WERI-Rb-1 (cell line): ENCODE data around the gene SSBP3.

Experiments
- DNase-seq: peaks from one replicate; pipeline ENCODE4 v3.0.0-alpha.2; 2020
- H3K27ac ChIP-seq: fragments of 250-450 bp; sonication (Bioruptor Pico); 2 replicates; pipeline ENCODE4 v1.5.1; 2020; ENCODE audit warnings: mild to moderate bottlenecking, moderate library complexity
- H3K27me3 ChIP-seq: fragments of 250-450 bp; sonication (Bioruptor Pico); 2 replicates; pipeline ENCODE4 v1.5.1; 2021; ENCODE audit warnings: mild to moderate bottlenecking, low read depth, moderate library complexity; ENCODE audit not compliant: insufficient read depth, severe bottlenecking
- H3K36me3 ChIP-seq: fragments of 250-450 bp; sonication (Bioruptor Pico); 2 replicates; pipeline ENCODE4 v1.5.1; 2020; ENCODE audit warnings: mild to moderate bottlenecking, moderate library complexity
- H3K4me3 ChIP-seq: 2 replicates; pipeline ENCODE4 v1.5.1; 2011; ENCODE audit warnings: low read depth, mild to moderate bottlenecking, control low read depth, low read length
- H3K9me3 ChIP-seq: fragments of 250-450 bp; sonication (Bioruptor Pico); 2 replicates; pipeline ENCODE4 v1.5.1; 2021; ENCODE audit warnings: mild to moderate bottlenecking, moderate library complexity; ENCODE audit not compliant: severe bottlenecking
- TF ChIP-seq, protein P1 (sequence below): IDR thresholded peaks from 2 replicates; pipeline ENCODE4 v1.5.1; 2011; ENCODE audit warnings: low read depth, mild to moderate bottlenecking, control low read depth, inconsistent platforms, low read length

The SSBP3 gene

DNA sequence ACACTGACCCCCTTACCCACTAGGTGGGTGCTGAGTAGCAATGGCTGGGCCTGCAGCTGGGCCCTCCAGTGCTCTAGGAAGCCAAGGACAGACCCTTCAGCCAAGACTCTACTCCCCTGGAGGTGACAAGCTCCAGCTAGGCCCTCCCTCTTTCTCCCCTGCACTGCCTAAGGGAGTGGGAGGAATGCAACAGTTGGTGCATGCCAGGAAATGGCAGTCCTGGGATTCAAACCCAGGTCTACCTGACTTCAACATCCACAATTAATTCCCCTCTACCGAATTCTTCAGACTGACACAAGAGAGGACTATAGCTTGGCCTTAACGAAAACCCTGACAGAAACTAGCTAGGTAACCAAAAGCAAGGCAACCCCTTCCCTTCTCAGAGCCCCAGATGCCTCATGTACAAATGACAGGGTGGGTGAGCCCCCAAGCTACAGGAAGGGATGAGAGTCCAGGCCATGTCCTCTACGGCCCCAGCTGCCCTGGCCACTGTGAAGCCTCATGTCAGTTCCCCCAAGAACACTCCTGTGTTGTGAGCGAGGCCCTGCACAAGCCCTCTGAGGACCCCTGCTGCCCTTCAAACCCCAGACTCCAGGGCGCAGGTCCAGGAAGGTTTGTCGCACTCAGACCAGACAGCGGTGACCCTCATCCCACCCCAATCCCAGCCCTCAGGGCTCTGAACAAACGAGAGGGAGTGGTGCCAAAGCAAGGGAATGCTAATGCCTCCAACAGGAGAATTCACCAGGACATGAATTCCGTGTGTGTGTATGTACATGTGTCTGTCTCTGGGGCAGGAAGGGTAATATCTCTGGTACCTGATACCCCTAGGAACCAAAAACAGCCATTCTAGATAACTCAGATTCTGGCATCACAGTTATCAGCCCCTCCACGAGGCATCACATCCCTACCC, 113.9 kb downstream of the SSBP3 start:
- H3K27me3 ChIP-seq, result no peaks in the 10 kb centered on the region
- no peak for DNase-seq

GRCh38 chr1:54291276-54292001, 114.8 kb downstream of the SSBP3 start:
- Histone ChIP-seq H3K36me3 (peaks cover 40% of the 10 kb centered on the region), H3K27ac (peak overlapping the region; percentile 90), H3K9me3 (no peaks in the 10 kb centered on the region), H3K4me3 (no peak overlapping the region), H3K27me3 (no peaks in the 10 kb centered on the region)
- peak; percentile 34 for DNase-seq
- TF ChIP-seq, protein P1, sequence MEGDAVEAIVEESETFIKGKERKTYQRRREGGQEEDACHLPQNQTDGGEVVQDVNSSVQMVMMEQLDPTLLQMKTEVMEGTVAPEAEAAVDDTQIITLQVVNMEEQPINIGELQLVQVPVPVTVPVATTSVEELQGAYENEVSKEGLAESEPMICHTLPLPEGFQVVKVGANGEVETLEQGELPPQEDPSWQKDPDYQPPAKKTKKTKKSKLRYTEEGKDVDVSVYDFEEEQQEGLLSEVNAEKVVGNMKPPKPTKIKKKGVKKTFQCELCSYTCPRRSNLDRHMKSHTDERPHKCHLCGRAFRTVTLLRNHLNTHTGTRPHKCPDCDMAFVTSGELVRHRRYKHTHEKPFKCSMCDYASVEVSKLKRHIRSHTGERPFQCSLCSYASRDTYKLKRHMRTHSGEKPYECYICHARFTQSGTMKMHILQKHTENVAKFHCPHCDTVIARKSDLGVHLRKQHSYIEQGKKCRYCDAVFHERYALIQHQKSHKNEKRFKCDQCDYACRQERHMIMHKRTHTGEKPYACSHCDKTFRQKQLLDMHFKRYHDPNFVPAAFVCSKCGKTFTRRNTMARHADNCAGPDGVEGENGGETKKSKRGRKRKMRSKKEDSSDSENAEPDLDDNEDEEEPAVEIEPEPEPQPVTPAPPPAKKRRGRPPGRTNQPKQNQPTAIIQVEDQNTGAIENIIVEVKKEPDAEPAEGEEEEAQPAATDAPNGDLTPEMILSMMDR, result no peak

More for the DNA sequence above, 113.9 kb downstream of the SSBP3 start:
- TF ChIP-seq, protein P1, result no peak
- H3K36me3 ChIP-seq, result peaks cover 41% of the 10 kb centered on the region
- H3K9me3 ChIP-seq, result no peaks in the 10 kb centered on the region
- peak overlapping the region; percentile 90 for H3K27ac ChIP-seq
- H3K4me3 ChIP-seq, result no peak overlapping the region

- no peaks in the 10 kb centered on the region for H3K27me3 ChIP-seq
- no peak overlapping the region for H3K4me3 ChIP-seq
- no peaks in the 10 kb centered on the region for H3K9me3 ChIP-seq
- peaks cover 32% of the 10 kb centered on the region for H3K36me3 ChIP-seq
- H3K27ac ChIP-seq, result peak overlapping the region; percentile 90
- DNase-seq, result peak; percentile 71
- TF ChIP-seq, protein P1, result no peak
Measured at GRCh38 chr1:54290506-54291184, 115.5 kb downstream of the SSBP3 start.

DNA sequence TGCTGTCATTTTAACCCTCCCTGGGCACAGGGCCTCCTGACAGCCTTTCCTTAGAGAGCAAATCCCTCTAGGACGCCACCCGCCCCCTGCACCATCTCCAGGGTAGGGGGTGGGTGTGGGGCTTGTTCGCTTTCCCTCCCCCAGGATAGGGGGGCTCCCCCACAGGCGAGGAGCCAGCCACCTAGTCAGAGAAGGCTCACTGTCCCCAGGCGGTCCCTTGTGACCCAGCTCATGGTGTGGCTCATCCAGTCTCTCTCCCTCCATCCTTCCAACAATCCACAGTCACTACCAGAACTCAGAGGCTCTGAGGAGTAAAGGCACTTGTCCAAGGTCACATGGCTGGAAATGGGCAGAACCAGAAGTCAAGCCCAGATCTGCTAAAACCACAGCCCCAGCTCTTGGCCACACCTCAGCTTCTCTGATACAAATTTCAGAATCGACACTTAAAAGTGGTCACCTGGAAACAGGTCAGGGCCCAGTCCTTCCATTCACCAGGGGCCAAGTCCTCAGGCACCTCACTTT, 116.4 kb downstream of the SSBP3 start:
- Histone ChIP-seq H3K27me3 (no peaks in the 10 kb centered on the region), H3K9me3 (no peaks in the 10 kb centered on the region), H3K4me3 (no peak overlapping the region), H3K27ac (peak overlapping the region; percentile 90), H3K36me3 (peaks cover 32% of the 10 kb centered on the region)
- no peak for DNase-seq
- TF ChIP-seq, protein P1, result no peak

DNA sequence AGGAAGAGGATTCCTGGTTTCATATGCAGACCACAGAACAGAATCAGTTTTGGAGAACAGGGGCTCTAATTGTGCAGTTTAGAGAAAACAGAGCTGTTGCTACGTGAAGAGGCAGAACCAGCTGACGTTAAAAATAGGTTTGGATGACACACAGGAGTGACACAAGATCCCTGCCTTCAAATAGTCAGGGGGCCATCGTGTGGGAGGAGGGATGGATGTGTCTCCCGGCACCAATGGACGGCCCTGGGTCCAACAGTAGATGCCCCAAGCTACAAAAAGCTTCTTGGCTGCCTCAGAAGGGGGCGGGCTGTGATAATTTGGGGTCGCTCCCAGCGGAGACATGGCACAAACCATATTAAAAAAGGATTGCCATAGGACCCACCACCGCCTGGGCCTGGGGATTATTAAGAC, 118.4 kb downstream of the SSBP3 start:
- Histone ChIP-seq H3K27ac (peak overlapping the region; percentile 69), H3K4me3 (no peak overlapping the region), H3K36me3 (peaks cover 28% of the 10 kb centered on the region), H3K27me3 (no peaks in the 10 kb centered on the region), H3K9me3 (no peaks in the 10 kb centered on the region)
- TF ChIP-seq, protein P1, result no peak
- DNase-seq, result no peak
